ENCODE measurements around the gene GAB3.

Gene GAB3

DNA sequence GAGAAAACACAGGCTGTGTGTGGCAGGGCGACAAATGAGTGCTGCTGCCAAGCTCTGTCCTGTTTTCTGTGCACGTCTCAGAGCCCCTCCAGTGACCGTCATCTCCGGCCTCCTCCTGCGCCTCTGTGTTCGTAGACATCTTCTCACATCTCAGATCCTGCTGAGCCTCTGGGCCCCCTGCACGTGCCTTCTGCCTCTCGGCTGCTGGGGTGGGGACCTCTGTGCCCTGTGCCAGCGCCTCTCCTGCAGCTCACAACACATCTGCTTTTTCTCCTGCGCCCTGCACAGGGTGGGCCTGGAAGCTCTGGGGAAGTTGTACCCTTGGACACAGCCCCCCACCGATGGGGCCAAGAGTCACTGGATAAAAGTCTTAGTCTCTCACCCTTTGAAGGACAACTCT is 95.1 kb downstream of the GAB3 start:
- H3K4me1 ChIP-seq (ENCODE audit: insufficient read depth, low read length, poor library complexity, severe bottlenecking): peaks cover 5% of the 10 kb centered on the region
- no peaks in the 10 kb centered on the region for H4K20me1 ChIP-seq (ENCODE audit: insufficient read depth, low read length, poor library complexity, severe bottlenecking)
- no peaks in the 10 kb centered on the region for H3K9me2 ChIP-seq (replicated peaks; ENCODE audit: low read depth, low read length)
- no peak overlapping the region for H3K9ac ChIP-seq (ENCODE audit: low read depth, low read length, poor library complexity, severe bottlenecking)
- no peaks in the 10 kb centered on the region for H3K27me3 ChIP-seq (ENCODE audit: insufficient read depth, low read length, poor library complexity, severe bottlenecking)
- TF ChIP-seq, protein P1, sequence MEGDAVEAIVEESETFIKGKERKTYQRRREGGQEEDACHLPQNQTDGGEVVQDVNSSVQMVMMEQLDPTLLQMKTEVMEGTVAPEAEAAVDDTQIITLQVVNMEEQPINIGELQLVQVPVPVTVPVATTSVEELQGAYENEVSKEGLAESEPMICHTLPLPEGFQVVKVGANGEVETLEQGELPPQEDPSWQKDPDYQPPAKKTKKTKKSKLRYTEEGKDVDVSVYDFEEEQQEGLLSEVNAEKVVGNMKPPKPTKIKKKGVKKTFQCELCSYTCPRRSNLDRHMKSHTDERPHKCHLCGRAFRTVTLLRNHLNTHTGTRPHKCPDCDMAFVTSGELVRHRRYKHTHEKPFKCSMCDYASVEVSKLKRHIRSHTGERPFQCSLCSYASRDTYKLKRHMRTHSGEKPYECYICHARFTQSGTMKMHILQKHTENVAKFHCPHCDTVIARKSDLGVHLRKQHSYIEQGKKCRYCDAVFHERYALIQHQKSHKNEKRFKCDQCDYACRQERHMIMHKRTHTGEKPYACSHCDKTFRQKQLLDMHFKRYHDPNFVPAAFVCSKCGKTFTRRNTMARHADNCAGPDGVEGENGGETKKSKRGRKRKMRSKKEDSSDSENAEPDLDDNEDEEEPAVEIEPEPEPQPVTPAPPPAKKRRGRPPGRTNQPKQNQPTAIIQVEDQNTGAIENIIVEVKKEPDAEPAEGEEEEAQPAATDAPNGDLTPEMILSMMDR (conservative IDR thresholded peaks at IDR 0.05; ENCODE audit: low read length): no peak
- TF ChIP-seq EZH2phosphoT487 (IDR thresholded peaks at IDR 0.05; ENCODE audit: borderline replicate concordance): no peak
- no peaks in the 10 kb centered on the region for H3K9me3 ChIP-seq (ENCODE audit: insufficient read depth, low read depth, low read length)
- H3K79me2 ChIP-seq (ENCODE audit: insufficient read depth, low read length): no peaks in the 10 kb centered on the region
- H3K4me2 ChIP-seq (ENCODE audit: low read depth, low read length, poor library complexity, severe bottlenecking): no peak overlapping the region
- H3K36me3 ChIP-seq (ENCODE audit: insufficient read depth, low read length): no peaks in the 10 kb centered on the region
- no peaks in the 10 kb centered on the region for H3F3A ChIP-seq (ENCODE audit: low read depth)
- no peak overlapping the region for H3K4me3 ChIP-seq (ENCODE audit: low read length, poor library complexity, severe bottlenecking)
- H2AFZ ChIP-seq (ENCODE audit: low read length): no peak overlapping the region

DNA sequence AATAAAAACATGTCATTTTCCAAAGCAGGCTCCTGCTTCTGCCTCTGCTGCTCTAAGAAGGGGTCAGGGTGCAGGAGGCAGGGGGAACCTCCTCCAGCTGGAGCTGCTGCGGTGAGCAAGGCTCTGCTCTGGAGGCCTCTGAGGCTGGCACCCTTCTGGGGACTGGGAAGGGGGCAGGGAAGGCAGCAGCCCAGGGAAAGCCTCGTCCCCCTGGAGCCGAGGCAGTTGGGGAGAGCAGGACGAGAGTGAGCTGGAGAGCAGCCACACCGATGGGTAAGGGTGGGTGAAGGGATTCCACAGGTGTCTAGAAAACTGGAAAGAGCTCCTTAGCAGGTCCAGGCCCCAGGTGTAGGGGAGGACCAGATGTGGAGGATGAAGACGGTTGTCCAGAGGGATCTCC is 95.5 kb downstream of the GAB3 start:
- Histone ChIP-seq H3K36me3 (ENCODE audit: insufficient read depth, low read length) (no peaks in the 10 kb centered on the region), H3K79me2 (ENCODE audit: insufficient read depth, low read length) (no peaks in the 10 kb centered on the region), H3F3A (ENCODE audit: low read depth) (no peaks in the 10 kb centered on the region), H3K4me1 (ENCODE audit: insufficient read depth, low read length, poor library complexity, severe bottlenecking) (peaks cover 5% of the 10 kb centered on the region), H3K4me3 (ENCODE audit: low read length, poor library complexity, severe bottlenecking) (no peak overlapping the region), H3K9me3 (ENCODE audit: insufficient read depth, low read depth, low read length) (no peaks in the 10 kb centered on the region), H3K9ac (ENCODE audit: low read depth, low read length, poor library complexity, severe bottlenecking) (no peak overlapping the region), H3K9me2 (replicated peaks; ENCODE audit: low read depth, low read length) (no peaks in the 10 kb centered on the region), H4K20me1 (ENCODE audit: insufficient read depth, low read length, poor library complexity, severe bottlenecking) (no peaks in the 10 kb centered on the region), H2AFZ (ENCODE audit: low read length) (no peak overlapping the region), H3K4me2 (ENCODE audit: low read depth, low read length, poor library complexity, severe bottlenecking) (no peak overlapping the region), H3K27me3 (ENCODE audit: insufficient read depth, low read length, poor library complexity, severe bottlenecking) (no peaks in the 10 kb centered on the region)
- TF ChIP-seq, protein P1 (conservative IDR thresholded peaks at IDR 0.05; ENCODE audit: low read length): no peak
- TF ChIP-seq EZH2phosphoT487 (IDR thresholded peaks at IDR 0.05; ENCODE audit: borderline replicate concordance): no peak

DNA sequence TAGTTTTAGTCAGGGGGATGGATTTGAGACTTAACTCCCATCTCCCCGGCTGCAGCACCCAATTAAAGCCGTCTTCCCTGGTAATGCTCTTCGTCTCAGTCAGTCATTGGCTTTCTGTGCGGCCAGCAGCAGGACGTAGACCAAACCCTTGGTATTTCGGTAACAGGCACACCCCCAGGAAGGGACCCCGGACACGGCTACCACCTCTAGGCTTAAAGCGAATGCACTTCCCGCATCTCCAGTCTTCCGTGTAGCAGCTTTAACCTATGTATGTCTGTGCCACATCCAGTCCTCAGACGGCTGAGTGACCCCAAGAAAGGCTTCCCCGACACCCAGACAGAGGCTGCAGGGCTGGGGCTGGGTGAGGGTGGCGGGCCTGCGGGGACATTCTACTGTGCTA is 96.0 kb downstream of the GAB3 start:
- Histone ChIP-seq H3K4me1 (ENCODE audit: insufficient read depth, low read length, poor library complexity, severe bottlenecking) (peaks cover 5% of the 10 kb centered on the region), H3K4me2 (ENCODE audit: low read depth, low read length, poor library complexity, severe bottlenecking) (no peak overlapping the region), H3K27me3 (ENCODE audit: insufficient read depth, low read length, poor library complexity, severe bottlenecking) (no peaks in the 10 kb centered on the region), H3K9me3 (ENCODE audit: insufficient read depth, low read depth, low read length) (no peaks in the 10 kb centered on the region), H3K9ac (ENCODE audit: low read depth, low read length, poor library complexity, severe bottlenecking) (no peak overlapping the region), H3K79me2 (ENCODE audit: insufficient read depth, low read length) (no peaks in the 10 kb centered on the region), H3F3A (ENCODE audit: low read depth) (no peaks in the 10 kb centered on the region), H3K36me3 (ENCODE audit: insufficient read depth, low read length) (no peaks in the 10 kb centered on the region), H2AFZ (ENCODE audit: low read length) (no peak overlapping the region), H4K20me1 (ENCODE audit: insufficient read depth, low read length, poor library complexity, severe bottlenecking) (no peaks in the 10 kb centered on the region), H3K4me3 (ENCODE audit: low read length, poor library complexity, severe bottlenecking) (no peak overlapping the region), H3K9me2 (replicated peaks; ENCODE audit: low read depth, low read length) (no peaks in the 10 kb centered on the region)
- TF ChIP-seq, protein P1 (conservative IDR thresholded peaks at IDR 0.05; ENCODE audit: low read length): no peak
- TF ChIP-seq EZH2phosphoT487 (IDR thresholded peaks at IDR 0.05; ENCODE audit: borderline replicate concordance): no peak

Data from Loucy (cell line).